Astrocyte (in vitro differentiated cells and primary cell): ENCODE measurements around the gene PDK2. TPM values are rescaled to one million over a fixed set of nuclear protein-coding genes. Genes with fewer than 3 reads are reported as not detected.

Experiments used
- DNase-seq: peaks from one replicate; pipeline ENCODE4 v3.0.0-alpha.2; 2010; ENCODE audit warnings: low read depth
- FAIRE-seq: peaks from 2 replicates; lab custom pipeline; 2011; peaks lifted over from hg19 to GRCh38; lab: Jason Lieb, UNC
- H2AFZ ChIP-seq: 2 replicates; pipeline ENCODE4 v1.6.0; 2012; ENCODE audit warnings: low read depth, low read length, inconsistent platforms
- H3K27ac ChIP-seq: 2 replicates; pipeline ENCODE4 v1.5.1; 2011; ENCODE audit warnings: low read depth, low read length, inconsistent platforms
- H3K27me3 ChIP-seq: 2 replicates; pipeline ENCODE4 v1.6.0; 2011; ENCODE audit warnings: low read length, inconsistent platforms; ENCODE audit not compliant: insufficient read depth
- H3K36me3 ChIP-seq: 2 replicates; pipeline ENCODE4 v1.5.1; 2011; ENCODE audit warnings: low read length, inconsistent platforms; ENCODE audit not compliant: insufficient read depth
- H3K4me1 ChIP-seq: 2 replicates; pipeline ENCODE4 v1.5.1; 2011; ENCODE audit warnings: low read length, inconsistent platforms; ENCODE audit not compliant: insufficient read depth
- H3K4me2 ChIP-seq: 2 replicates; pipeline ENCODE4 v1.6.0; 2012; ENCODE audit warnings: low read length, inconsistent platforms
- H3K4me3 ChIP-seq: 2 replicates; pipeline ENCODE4 v1.5.1; 2011; ENCODE audit warnings: low read depth, mild to moderate bottlenecking, low read length, inconsistent platforms; ENCODE audit not compliant: insufficient read depth
- H3K79me2 ChIP-seq: 2 replicates; pipeline ENCODE4 v1.6.0; 2012; ENCODE audit warnings: mild to moderate bottlenecking, low read length, inconsistent platforms; ENCODE audit not compliant: insufficient read depth
- H3K9ac ChIP-seq: 2 replicates; pipeline ENCODE4 v1.6.0; 2012; ENCODE audit warnings: mild to moderate bottlenecking, low read length, inconsistent platforms
- H3K9me3 ChIP-seq: 2 replicates; pipeline ENCODE4 v1.5.1; 2012; ENCODE audit warnings: low read depth, mild to moderate bottlenecking, low read length, inconsistent platforms; ENCODE audit not compliant: insufficient read depth
- H4K20me1 ChIP-seq: 2 replicates; pipeline ENCODE4 v1.6.0; 2012; ENCODE audit warnings: low read length, inconsistent platforms; ENCODE audit not compliant: insufficient read depth
- H3K27ac Mint-ChIP-seq: one replicate; pipeline ENCODE4 v1.8.0; 2021; ENCODE audit warnings: mild to moderate bottlenecking, mixed read lengths; ENCODE audit not compliant: unreplicated experiment
- H3K27me3 Mint-ChIP-seq: one replicate; pipeline ENCODE4 v1.8.0; 2021; ENCODE audit warnings: low read depth, mixed read lengths; ENCODE audit not compliant: unreplicated experiment
- H3K36me3 Mint-ChIP-seq: one replicate; pipeline ENCODE4 v1.8.0; 2021; ENCODE audit warnings: low read depth, mixed read lengths; ENCODE audit not compliant: unreplicated experiment
- H3K4me1 Mint-ChIP-seq: one replicate; pipeline ENCODE4 v1.8.0; 2021; ENCODE audit warnings: low read depth, mixed read lengths; ENCODE audit not compliant: unreplicated experiment
- H3K4me3 Mint-ChIP-seq: one replicate; pipeline ENCODE4 v1.8.0; 2021; ENCODE audit warnings: mild to moderate bottlenecking, moderate library complexity, mixed read lengths; ENCODE audit not compliant: unreplicated experiment
- H3K9me3 Mint-ChIP-seq: one replicate; pipeline ENCODE4 v1.8.0; 2021; ENCODE audit warnings: mild to moderate bottlenecking, mixed read lengths; ENCODE audit not compliant: unreplicated experiment
- EZH2 ChIP-seq: IDR thresholded peaks from 2 replicates; pipeline ENCODE4 v1.6.1; 2012; ENCODE audit warnings: mild to moderate bottlenecking, low read length, inconsistent platforms; ENCODE audit not compliant: insufficient read depth
- total RNA-seq: library from RNA; stranded (reverse); gene quantifications from 2 replicates; pipeline ENCODE4 v1.2.1, GENCODE V29; 2021
- TF ChIP-seq, protein P1 (sequence below): IDR thresholded peaks from 2 replicates; pipeline ENCODE4 v1.5.1; 2011; ENCODE audit warnings: low read depth, mild to moderate bottlenecking, inconsistent platforms, low read length, moderate library complexity; ENCODE audit not compliant: insufficient read depth

The PDK2 gene
- total RNA-seq, 1 donor from 2014 or later = 25.8 TPM

DNA sequence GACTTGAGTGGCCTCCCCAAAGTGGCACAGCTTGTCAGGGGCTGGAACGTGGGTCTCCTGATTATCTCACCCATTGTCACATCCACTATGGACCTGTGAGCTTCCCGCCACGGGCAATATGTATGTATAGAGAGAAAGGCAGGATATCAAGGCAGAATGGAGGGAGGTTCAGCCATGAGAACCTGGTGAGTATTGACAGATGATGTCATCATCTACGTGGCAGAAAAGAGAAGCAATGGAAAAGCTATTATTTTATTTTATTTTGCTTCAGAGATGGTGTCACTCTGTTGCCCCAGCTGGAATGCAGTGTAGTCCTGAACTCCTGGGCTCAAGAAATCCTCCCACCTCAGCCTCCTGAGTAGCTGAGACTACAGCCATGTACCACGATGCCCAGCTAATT is 13.4 kb upstream of the PDK2 start:
- peaks cover 32% of the 10 kb centered on the region for H3K36me3 Mint-ChIP-seq
- no peak for FAIRE-seq
- H3K9ac ChIP-seq = no peak overlapping the region

DNA sequence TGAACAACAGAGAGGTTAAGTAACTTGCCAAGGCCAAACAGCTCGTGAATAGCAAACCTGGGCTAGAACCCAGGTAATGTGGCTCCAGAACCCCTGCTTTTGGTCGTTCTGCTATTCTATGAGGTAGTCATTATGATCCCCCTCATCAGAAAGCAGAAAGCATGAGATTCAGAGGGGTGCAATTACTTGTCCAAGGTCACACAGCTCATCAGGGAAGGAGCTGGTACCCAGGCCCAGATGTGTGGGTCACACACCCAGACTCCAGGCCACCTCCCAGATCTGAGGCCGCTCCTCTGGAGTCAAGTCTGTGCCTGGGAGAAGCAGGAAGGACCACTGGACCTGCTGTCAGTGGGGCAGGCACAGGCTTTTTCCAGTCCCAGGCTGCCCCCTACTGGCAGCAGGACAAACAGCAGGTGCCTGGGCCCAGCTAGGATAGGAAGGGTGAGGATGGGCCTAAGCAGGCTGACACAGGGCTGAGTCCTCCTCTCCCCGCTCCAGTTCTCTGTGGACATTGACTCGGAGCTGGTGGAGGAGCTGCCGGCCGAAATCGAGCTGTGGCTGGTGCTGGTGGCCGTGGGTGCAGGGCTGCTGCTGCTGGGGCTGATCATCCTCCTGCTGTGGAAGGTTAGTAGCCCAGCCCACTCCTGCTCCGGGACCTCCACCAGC is 7.8 kb upstream of the PDK2 start:
- Histone ChIP-seq H3K79me2 (peaks cover 11% of the 10 kb centered on the region), H3K9ac (no peak overlapping the region), H3K36me3 (peaks cover 44% of the 10 kb centered on the region), H3K27ac (no peak overlapping the region), H3K27me3 (no peaks in the 10 kb centered on the region), H2AFZ (no peak overlapping the region), H3K9me3 (no peaks in the 10 kb centered on the region), H3K4me1 (no peaks in the 10 kb centered on the region), H3K4me2 (no peak overlapping the region), H4K20me1 (peaks cover 42% of the 10 kb centered on the region), H3K4me3 (no peak overlapping the region)
- Mint-ChIP-seq H3K4me1 (no peaks in the 10 kb centered on the region), H3K27ac (peak overlapping the region; percentile 41), H3K9me3 (no peaks in the 10 kb centered on the region), H3K36me3 (peaks cover 12% of the 10 kb centered on the region), H3K27me3 (no peaks in the 10 kb centered on the region), H3K4me3 (no peak overlapping the region)
- DNase-seq (peak; percentile 18), FAIRE-seq (no peak)
- TF ChIP-seq EZH2 = no peak
- TF ChIP-seq, protein P1, sequence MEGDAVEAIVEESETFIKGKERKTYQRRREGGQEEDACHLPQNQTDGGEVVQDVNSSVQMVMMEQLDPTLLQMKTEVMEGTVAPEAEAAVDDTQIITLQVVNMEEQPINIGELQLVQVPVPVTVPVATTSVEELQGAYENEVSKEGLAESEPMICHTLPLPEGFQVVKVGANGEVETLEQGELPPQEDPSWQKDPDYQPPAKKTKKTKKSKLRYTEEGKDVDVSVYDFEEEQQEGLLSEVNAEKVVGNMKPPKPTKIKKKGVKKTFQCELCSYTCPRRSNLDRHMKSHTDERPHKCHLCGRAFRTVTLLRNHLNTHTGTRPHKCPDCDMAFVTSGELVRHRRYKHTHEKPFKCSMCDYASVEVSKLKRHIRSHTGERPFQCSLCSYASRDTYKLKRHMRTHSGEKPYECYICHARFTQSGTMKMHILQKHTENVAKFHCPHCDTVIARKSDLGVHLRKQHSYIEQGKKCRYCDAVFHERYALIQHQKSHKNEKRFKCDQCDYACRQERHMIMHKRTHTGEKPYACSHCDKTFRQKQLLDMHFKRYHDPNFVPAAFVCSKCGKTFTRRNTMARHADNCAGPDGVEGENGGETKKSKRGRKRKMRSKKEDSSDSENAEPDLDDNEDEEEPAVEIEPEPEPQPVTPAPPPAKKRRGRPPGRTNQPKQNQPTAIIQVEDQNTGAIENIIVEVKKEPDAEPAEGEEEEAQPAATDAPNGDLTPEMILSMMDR = peak; percentile 79

More for the DNA sequence above, 13.4 kb upstream of the PDK2 start:
- H3K36me3 ChIP-seq = peaks cover 63% of the 10 kb centered on the region
- H3K4me3 ChIP-seq = no peak overlapping the region
- H3K27ac ChIP-seq = no peak overlapping the region
- no peaks in the 10 kb centered on the region for H3K9me3 Mint-ChIP-seq
- no peaks in the 10 kb centered on the region for H3K27me3 Mint-ChIP-seq
- H3K27ac Mint-ChIP-seq = no peak overlapping the region
- H2AFZ ChIP-seq = no peak overlapping the region
- no peaks in the 10 kb centered on the region for H3K9me3 ChIP-seq
- no peaks in the 10 kb centered on the region for H3K4me1 Mint-ChIP-seq
- no peak for DNase-seq
- no peak overlapping the region for H3K4me3 Mint-ChIP-seq
- no peaks in the 10 kb centered on the region for H3K27me3 ChIP-seq
- H3K4me1 ChIP-seq = no peaks in the 10 kb centered on the region
- no peak for TF ChIP-seq EZH2
- TF ChIP-seq, protein P1 = no peak
- peaks cover 17% of the 10 kb centered on the region for H3K79me2 ChIP-seq
- H4K20me1 ChIP-seq = peaks cover 53% of the 10 kb centered on the region
- H3K4me2 ChIP-seq = no peak overlapping the region

DNA sequence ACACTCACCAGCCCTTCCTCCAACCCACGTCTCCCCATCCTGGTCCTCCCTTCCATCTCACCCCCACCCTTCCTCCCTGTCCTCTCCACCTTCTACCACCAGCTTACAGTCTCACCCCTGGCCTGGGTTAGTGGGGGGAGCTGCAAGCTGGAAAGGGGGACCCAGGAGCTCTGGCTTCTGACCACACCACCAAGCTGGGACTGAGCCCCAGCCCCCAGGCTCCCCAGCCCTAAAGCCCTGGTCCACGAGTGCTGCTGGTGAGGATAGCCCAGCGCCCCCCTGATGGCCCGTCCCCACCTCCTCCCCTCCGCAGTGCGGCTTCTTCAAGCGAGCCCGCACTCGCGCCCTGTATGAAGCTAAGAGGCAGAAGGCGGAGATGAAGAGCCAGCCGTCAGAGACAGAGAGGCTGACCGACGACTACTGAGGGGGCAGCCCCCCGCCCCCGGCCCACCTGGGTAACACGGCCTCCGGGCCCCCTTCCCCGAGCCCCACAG is 7.2 kb upstream of the PDK2 start:
- no peaks in the 10 kb centered on the region for H3K27me3 Mint-ChIP-seq
- H3K36me3 Mint-ChIP-seq = peaks cover 10% of the 10 kb centered on the region
- no peak for FAIRE-seq
- no peak overlapping the region for H2AFZ ChIP-seq
- no peaks in the 10 kb centered on the region for H3K4me1 Mint-ChIP-seq
- peaks cover 42% of the 10 kb centered on the region for H4K20me1 ChIP-seq
- H3K36me3 ChIP-seq = peaks cover 38% of the 10 kb centered on the region
- no peak overlapping the region for H3K9ac ChIP-seq
- no peaks in the 10 kb centered on the region for H3K4me1 ChIP-seq
- H3K4me2 ChIP-seq = no peak overlapping the region
- H3K27me3 ChIP-seq = no peaks in the 10 kb centered on the region
- no peaks in the 10 kb centered on the region for H3K9me3 ChIP-seq
- H3K27ac ChIP-seq = no peak overlapping the region
- TF ChIP-seq, protein P1 = no peak
- no peak overlapping the region for H3K4me3 Mint-ChIP-seq
- no peaks in the 10 kb centered on the region for H3K9me3 Mint-ChIP-seq
- peaks cover 11% of the 10 kb centered on the region for H3K79me2 ChIP-seq
- H3K4me3 ChIP-seq = no peak overlapping the region
- no peak overlapping the region for H3K27ac Mint-ChIP-seq
- DNase-seq = no peak
